Testis (tissue), 2 donors: ENCODE measurements around the gene LYPLA2.

ENCODE experiments used
- POLR2A ChIP-seq: fragments of 450-650 bp; IDR thresholded peaks from one replicate; pipeline ENCODE4 v1.6.1; 2017; ENCODE audit warnings: antibody characterized with exemption, mild to moderate bottlenecking, moderate library complexity
- TF ChIP-seq, protein P1 (sequence below), 3 experiments: fragments of 450-650 bp in 2 of 3; fragments of 200-600 bp in 1 of 3; sonication (generic) in 1 of 3; IDR thresholded peaks; one replicate each; pipeline ENCODE4 v1.5.1; 2016 to 2019; ENCODE audit warnings: antibody characterized with exemption in 3 of 3, mild to moderate bottlenecking in 2 of 3, moderate library complexity in 1 of 3

DNA sequence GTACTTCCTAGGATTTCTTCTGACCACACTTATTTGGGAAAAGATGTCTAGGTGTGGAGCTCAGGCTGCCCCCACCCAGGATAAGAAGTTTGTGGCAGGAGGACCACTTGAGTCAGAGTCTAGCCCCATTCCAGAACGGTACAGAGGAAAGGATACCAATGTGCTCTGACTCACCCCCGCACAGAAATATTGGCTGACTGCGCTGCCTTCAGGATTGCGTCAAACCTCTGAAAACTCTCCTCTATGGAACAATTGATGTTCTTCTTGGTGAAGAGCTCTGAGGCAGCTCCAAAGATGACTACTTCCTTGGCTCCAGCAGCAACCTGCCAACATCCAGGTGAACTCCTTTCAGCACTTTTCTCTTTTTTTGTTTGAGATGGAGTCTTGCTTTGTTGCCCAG is 23.1 kb downstream of the LYPLA2 start:
- TF ChIP-seq, protein P1, sequence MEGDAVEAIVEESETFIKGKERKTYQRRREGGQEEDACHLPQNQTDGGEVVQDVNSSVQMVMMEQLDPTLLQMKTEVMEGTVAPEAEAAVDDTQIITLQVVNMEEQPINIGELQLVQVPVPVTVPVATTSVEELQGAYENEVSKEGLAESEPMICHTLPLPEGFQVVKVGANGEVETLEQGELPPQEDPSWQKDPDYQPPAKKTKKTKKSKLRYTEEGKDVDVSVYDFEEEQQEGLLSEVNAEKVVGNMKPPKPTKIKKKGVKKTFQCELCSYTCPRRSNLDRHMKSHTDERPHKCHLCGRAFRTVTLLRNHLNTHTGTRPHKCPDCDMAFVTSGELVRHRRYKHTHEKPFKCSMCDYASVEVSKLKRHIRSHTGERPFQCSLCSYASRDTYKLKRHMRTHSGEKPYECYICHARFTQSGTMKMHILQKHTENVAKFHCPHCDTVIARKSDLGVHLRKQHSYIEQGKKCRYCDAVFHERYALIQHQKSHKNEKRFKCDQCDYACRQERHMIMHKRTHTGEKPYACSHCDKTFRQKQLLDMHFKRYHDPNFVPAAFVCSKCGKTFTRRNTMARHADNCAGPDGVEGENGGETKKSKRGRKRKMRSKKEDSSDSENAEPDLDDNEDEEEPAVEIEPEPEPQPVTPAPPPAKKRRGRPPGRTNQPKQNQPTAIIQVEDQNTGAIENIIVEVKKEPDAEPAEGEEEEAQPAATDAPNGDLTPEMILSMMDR (IDR thresholded peaks at IDR 0.05) = no peak
- no peak for TF ChIP-seq POLR2A
